ENCODE results near the gene ADAMTS6.
"Not testable (repeated sequence)": the region's sequence is repeated elsewhere in the genome, so short reads cannot be mapped to it uniquely, and the experiment has no call there.

The ADAMTS6 gene

DNA sequence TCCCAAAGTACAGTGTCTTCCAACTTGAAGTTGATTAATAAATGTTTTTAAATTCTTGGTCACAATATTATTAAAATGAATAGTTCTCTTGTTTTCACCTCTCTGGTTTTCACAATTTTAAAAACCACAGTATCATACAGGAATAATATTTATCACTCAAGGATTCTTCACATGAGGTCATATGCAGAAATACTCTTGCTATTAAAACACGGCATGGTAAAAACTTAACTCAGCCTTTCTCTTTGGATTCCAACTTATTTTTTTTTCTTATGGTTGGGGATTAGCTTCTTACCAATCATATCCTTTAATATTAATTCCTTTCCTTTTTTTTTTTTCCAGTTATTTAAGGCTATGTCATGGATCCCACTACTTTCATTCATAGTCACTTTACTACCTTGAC lies 289.4 kb downstream of the ADAMTS6 start:
- DNase-seq (ENCODE audit: low read depth) = no peak

DNA sequence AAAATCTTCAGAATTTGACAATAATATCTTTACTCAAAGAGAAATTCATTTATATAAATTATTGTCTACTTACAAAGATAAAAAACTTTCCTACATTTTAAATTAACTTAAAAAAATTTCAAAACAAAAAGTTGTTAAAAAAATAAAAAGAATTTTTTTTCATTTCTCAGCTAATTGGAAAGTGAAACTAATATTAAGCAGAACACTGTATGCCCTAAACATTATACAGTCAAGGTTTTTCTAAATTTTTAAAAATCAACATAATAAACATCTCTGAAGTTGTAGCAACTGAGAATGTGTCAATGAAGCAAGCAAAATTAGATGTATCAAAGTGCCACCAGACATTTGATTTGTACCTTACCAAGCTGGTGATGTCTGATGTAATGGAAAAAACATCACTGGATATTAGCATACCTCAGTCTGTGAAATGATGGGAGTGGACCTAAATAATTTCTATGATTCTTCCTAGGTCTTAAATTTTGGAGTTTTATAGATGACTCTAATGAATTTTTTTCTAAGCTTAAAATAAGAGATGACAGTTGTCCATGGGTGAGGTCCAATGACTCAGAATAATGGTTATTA lies 290.1 kb downstream of the ADAMTS6 start:
- DNase-seq (ENCODE audit: low read depth) = no peak

DNA sequence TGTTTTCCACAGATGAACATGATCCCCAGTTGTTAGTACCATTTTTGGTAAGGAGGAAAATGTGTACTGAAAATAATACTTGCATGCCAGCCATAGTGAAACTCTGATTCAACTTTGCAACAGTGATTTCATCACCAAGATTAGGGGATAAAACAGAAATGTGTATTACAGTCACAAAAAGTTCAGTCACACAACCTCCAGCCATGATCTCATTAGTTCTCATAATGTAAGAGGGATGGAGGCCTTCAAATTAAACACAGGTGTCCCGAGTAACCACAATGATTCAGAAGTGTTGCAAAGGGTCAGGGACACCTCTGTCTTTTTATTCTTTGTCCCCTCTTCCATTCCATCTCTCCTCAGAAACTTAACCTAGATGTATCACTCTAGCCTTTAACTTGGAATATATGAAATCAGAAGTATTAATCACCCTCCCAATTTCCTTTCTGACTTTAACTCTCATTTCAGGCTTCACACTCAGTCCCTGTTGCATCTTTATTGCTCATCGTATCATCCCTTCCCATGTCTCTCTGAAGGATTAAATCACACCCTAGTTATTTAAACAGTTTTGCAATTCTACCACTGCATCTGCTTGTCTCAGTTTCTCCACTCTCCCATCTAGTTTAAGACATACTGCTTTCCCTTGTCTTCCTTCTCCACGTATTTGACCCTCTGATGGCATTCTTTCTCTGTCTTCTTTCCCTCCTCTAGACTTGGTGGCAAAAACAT lies 291.2 kb downstream of the ADAMTS6 start:
- DNase-seq (ENCODE audit: low read depth) = no peak

DNA sequence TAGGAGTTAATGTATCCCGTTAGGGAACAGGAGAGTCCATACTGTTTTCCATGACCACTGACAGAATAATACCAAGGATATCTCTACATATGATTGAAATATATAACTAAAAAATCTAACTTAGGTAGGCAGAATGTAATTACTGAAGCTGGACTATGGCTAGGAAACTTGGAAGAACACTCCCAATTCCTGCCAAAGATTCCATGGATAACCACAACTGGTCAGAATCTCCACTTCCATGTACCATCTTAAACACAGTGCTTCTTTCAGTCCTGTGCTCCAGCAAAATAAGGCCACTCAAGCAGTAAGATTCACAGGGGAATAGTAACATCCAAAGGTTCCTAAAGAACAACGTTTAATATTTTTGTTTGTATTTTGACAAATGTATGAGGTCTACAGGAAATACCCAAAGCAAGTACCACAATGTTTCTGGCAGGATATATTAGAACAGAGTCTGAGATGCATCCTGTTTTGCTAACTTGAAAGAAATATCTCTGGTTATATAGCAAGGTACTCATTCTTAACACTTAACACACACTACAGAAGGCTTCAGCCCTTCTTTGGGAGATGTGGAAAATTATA lies 295.0 kb downstream of the ADAMTS6 start:
- no peak for DNase-seq (ENCODE audit: low read depth)

DNA sequence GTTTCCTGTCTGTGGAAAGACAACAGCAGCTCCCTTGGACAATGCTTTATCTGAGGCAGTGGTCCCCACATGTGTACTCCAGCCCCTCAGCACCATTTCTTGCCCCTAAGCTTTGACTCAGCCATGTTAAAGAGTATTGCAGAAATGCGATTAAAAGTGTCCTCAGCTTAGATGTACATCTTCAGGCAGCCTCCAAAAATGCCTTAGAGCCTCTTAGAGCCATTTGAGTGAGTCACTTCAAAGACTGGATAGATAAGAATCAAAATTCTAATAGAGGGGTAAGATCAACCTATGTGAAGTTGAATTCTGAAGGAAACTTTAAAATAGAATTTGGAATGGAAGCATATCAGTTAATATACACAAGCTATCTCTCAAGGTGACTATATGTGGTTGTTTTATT lies 296.3 kb downstream of the ADAMTS6 start:
- no peak for DNase-seq (ENCODE audit: low read depth)

DNA sequence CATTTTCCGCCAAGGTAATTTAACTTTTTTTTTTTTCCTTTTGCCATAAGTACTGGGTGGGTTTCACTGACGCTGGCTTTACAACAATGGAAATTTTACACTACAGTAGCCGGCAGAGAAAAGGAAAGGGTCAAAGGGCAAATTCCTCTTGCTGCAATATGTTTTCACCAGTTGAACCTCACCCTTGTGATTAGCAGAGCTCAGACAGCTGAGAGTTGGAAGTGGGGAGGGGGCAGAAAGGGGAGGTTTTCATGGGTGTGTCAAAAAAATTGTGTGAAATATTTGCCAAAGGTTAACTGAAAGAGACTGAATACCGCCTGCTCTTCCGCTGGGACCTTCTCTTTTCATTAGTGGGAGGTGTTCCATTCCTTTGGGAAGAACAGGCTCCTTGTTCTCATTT lies 296.9 kb downstream of the ADAMTS6 start:
- DNase-seq (ENCODE audit: low read depth) = no peak

DNA sequence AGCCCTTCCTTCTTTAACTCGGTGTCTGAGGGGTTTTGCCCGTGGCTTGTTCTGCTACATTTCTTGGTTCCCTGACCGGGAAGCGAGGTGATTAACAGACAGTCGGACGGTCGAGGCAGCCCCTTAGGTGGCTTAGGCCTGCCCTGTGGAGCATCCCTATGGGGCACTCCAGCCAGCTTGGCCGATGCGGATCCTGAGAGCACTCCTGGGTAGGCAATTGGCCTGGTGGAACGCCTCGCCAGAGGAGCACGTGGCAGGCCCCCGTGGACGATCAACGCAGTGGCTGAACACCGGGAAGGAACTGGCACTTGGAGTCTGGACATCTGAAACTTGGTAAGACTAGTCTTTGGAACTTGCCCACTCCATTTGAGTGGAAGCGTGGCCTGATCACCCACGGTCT lies 307.5 kb downstream of the ADAMTS6 start:
- not testable (repeated sequence) for DNase-seq (ENCODE audit: low read depth)

DNA sequence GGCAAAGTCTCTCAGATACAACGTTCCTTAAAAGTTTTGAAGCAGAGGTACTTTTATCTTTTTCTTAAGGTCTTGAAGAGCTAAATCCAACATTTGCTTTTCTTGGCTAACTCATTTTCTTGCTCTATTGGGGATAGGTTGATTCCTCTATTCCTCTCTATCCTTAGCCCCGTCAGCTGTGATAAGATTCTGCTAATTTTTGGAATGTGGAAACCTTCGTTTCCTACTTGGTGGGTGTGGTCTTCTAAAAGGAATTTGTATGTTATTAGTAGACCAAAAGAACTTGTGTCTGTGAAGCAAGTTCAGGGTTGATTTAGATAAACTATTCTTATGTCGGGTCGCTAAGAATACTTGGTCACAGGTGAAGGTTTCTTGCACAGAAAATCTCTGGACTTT lies 308.6 kb downstream of the ADAMTS6 start:
- DNase-seq (ENCODE audit: low read depth) = no peak

DNA sequence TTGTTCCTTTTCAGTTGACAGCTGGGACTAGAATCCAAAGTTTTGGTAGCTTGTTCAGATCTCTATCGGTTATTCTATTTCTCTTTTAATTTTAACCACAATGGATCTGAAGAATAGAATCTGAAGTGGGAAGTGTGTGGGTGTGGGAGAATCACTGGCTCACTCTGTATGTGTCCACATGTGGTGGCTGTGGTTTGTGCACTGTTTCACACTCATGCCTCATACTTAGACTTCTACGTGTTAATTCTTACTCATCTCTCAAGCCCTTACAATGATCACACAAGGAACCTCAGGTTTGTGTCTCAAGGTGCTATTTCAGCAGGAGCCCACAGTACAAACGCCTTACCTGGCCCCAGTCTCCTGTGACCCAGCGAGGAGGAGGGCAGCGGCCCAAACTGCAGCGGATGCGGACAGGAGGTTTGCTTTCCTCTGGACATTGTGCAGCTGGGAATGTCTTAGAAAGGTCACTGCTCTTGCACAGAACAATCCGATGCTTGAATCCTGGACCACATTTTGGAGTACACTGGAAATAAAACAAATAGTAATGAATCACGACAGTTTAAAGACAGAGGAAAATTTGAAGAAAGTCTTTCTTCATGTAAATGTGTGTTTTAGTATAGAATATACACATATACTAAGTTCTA lies 309.1 kb downstream of the ADAMTS6 start:
- DNase-seq (ENCODE audit: low read depth) = no peak

DNA sequence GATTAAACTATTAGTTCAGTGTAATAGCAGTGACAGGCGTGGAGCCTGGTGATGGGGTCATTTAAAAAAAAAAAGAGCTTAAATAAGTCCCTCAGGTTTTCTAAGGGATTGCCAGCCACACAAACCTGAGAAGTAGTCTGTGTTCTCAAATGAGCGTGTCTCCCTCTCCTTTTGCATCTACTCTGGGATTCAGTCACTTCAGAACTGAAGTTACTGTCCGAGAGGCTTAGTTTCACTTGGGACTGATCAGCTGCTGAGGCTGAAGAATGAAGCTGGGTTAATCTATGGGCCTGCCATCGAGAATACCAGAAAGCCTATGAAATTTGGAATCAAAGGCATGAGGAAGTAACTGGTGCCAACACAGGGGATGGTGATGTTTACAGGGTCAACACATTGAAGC lies 310.1 kb downstream of the ADAMTS6 start:
- no peak for DNase-seq (ENCODE audit: low read depth)

DNA sequence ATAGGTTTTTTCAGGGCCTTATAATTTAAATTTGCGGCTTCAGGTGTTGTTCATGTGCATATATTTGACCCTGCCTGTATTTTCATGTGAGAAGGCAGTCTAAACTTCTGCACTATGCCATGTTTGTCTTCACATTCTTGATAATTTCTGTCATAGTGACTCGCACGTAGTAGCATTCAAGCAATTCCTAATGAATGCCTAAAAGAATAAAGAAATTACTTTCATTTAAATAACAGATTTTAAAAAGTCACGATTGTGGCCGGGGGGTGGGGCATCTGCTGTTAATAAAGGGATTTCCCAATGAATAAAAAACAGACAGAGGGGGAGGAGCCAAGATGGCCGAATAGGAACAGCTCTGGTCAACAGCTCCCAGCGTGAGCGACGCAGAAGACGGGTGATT lies 318.0 kb downstream of the ADAMTS6 start:
- no peak for DNase-seq (ENCODE audit: low read depth)

DNA sequence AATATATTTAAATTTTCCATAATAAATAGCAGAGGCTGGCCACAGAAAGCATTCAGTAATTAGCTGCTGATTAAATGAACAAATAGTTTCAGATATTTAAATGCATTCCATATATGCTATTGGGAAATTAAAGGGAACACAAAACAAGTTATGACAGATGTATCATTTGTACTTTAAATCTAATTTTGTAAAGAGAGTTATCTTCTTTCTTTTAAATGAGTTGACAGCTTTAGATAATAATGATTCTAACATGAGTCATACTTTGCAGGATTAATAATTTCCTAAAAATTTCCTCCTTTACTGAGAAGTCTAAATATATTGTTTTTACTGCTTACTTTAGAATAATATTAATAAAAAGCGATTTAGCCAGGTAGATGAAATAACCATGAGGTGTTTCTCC lies 320.1 kb downstream of the ADAMTS6 start:
- no peak for DNase-seq (ENCODE audit: low read depth)

DNA sequence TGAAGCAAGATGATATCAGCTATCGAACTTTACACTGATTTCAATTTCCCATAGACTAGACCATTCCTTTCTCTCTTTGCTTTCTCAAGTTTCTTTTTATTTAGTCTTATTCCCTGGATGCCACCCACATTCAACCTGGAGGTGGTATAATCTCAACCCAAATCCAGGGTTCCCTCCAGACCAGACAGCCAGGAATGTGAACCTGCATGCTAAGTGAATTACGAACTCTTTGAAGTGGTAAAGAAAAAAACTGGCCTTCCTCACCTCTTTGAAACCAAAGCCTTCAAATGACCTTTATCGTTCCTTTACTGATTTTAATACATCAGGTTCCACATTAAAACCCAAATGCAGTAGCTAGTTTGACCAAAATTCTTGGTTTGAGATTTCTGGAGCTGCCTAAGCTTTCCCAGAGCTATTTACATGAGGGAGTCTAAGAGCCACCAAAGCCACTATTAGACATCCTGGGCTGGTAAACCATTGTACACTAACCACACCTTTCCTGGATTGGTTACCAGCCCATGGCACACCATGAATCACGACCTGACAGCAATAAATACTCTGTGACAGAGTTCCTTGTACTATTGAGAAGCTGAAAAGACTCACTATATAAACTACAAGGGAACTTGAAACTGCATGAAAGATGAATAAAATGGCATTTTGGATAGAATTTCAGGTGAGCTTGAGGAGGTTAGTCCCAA lies 323.7 kb downstream of the ADAMTS6 start:
- DNase-seq (ENCODE audit: low read depth) = no peak

DNA sequence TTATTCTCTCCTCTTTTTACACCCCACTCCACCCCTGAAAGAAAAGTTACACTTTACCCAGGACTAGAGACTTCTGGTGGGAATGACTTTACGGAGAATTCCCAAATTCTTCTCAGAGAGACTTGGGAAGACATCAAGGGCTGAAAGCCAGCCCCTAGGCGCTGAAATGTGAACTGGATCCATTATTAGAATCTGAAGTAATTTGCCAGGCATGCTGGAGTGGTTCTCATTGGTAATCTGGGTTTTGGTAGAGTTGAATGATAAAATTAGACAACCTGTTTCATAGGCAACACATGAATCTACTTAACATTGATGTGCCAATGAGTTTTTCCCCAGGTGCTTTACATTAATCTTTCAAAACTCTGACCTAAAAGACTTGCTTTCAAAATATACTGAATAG lies 324.8 kb downstream of the ADAMTS6 start:
- DNase-seq (ENCODE audit: low read depth) = no peak

DNA sequence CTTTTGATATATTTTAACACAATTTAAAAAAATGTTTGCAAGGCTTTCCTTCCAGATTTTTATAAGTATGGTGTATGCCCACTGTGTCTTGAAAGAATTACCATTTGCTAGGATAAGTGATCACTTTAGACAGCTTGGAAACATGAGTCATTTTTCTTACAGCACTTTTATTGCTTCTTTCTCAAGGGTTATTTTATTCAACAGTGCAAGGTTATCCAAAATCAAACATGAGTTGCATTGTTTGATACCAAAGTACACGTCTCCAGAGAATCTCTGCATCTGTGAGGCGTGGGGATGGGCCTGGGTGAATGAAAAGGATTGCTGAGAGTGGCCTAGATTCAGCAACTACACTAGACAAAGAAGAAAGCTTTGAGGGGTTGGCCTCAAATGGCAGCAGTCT lies 329.6 kb downstream of the ADAMTS6 start:
- no peak for DNase-seq (ENCODE audit: low read depth)

DNA sequence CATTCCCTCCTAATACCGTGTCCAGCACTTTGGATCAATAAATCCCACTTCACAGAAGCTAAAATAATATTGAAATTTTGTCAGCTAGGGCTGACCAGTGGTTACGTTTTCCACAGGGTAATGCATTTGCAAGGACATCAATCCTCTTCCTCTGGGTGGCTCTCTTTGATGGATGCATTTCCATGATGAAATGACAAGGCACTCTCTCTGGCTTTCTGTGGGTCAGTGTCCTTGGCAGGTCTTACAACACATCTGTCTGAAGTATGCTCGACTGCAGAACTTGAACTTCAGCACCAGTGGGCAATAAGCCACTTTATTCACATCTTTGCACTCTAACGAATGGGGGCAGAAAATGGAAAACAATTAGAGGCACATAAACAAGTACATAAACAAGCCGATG lies 330.1 kb downstream of the ADAMTS6 start:
- DNase-seq (ENCODE audit: low read depth) = no peak

DNA sequence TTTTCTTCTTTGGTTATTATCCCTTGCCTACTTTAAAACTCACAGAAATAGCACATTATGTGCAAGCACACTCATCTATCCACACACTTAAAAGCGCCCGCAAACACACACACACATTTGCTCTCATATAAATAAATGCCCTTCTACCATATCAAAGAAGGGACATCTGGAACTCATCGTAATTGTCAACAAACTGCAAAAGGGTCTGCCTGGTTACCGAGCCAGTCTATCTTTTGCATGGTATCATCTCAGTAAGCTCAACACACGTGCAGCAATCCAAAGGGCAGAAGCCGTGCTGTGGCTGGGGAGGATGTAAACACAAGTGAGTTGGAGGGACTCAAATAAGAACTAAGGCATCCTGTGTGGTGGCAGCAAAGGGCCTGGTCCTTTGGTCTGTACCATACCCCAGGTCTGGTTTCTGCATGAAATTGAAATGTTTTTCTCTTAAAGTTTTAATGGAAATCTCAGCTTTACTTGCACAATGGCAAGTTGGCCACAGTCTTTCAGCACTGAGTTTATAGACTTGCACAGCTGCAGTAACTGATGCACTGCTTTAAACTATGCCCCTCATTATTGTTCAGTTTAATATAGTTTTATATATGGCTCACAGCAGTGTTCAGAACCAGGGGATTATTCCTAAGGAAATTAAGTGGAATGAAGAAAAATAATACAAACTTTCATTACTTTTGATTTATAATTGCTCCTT lies 331.0 kb downstream of the ADAMTS6 start:
- no peak for DNase-seq (ENCODE audit: low read depth)

DNA sequence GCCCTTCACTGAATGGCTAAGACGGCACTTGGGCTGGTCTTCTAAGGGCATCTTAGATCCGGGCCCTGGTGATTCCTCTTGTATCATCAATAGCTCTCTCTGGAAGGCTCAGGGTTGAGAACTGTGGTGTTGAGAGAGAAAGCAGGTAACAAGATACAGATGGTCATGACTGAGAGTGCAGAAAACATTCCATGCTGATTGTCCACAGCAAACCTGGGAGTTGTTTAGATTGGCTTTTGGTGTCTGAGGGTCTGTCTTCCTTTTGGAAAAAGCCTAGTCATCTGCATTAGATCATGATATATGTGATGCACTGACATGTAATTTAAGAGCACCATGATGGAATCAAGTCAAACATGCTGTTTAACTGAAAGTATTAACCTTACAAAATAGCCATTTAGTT lies 331.9 kb downstream of the ADAMTS6 start:
- no peak for DNase-seq (ENCODE audit: low read depth)

DNA sequence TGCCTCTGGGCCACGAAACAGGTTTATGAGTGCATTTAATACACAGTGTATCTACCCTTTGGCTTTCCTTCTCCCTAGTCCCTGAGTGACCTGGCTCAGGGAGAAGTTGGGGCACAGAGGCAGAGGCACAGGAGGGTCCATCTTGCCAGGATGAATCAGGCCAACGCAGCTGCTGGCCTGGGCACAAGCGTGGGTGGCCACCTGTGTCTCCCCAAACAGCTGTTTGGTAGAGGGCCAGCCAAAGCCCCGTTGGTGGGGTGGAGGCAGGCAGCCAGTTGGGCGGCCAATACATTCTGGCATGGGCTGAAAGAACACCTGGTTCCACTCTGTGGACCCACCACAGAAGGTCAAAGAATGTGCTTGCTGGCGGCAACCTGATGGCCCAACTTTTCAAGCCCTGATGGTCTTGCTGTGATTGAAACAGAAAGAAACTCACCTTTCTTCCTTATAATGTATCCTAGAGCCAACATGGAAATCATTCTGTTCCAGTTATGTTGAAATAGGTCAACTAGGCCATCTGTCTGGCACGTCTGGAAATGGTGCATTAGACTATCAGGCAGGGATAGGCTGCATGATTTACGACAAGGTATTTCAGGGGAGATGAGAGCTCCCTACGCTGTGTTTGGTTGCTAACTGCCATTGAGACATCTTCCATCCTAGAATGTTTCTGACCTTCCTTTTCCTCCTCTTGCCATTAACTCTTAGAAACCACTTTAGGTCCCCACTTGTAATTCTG lies 337.4 kb downstream of the ADAMTS6 start:
- no peak for DNase-seq (ENCODE audit: low read depth)

DNA sequence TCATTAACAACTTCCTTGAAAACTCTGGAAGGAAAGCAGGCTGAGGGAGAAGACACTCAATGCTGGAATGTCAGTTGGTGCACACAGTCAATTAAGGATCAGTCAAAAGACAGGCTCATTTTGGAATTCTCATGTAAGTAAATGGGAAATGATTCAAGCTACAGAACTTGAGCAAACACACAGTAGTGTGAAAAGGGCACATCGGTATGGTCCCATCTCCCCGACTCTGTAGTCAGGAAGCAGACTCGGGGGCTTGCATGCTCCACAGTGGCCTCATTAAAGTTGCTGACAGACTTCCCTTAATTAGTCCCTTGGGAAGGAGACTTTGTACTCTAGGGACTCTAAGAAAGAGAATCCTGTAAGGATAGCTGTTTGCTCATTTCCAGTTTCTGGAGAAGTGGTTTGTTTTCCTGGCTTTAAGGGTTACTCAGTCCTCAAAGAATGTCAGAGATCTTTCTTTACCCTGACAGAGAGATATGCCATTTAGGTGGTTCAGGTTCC lies 339.2 kb downstream of the ADAMTS6 start:
- DNase-seq (ENCODE audit: low read depth) = no peak

DNA sequence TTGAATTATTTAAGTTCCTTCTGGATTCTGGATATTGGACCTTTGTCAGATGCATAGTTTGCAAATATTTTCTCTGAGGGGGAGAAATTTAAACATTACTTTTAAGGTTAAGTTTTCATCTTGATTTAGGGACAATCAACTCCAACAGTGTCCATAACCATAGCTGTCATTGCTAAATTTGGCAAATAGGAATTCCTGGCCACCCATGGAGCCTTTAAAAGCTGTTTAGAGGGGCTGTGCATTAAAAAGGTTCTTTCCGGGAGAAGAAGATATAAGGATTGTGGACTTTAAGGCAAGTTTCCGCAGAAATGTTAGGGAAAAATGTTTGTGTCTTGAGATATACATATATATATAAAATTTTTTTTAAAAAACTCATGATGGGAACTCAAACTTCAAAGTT lies 339.7 kb downstream of the ADAMTS6 start:
- no peak for DNase-seq (ENCODE audit: low read depth)
